Loucy (cell line): Measurements from ENCODE around the gene CFAP65.

Experiments used
- H2AFZ ChIP-seq: fragments of 200-600 bp; sonication (generic); 2 replicates; pipeline ENCODE4 v1.6.0; 2016; ENCODE audit warnings: antibody characterized with exemption, mild to moderate bottlenecking, low read length, moderate library complexity
- H3F3A ChIP-seq: fragments of 200-600 bp; 2 replicates; pipeline ENCODE4 v1.6.0; 2016; ENCODE audit warnings: antibody characterized with exemption, low read depth, mild to moderate bottlenecking
- H3K27me3 ChIP-seq: fragments of 200-600 bp; sonication (generic); 2 replicates; pipeline ENCODE4 v1.6.1; 2014; ENCODE audit warnings: low read length, mild to moderate bottlenecking; ENCODE audit not compliant: insufficient read depth, poor library complexity, severe bottlenecking
- H3K36me3 ChIP-seq: fragments of 200-600 bp; sonication (generic); 2 replicates; pipeline ENCODE4 v1.6.1; 2016; ENCODE audit warnings: low read length; ENCODE audit not compliant: insufficient read depth
- H3K4me1 ChIP-seq: fragments of 200-600 bp; sonication (generic); 2 replicates; pipeline ENCODE4 v1.5.1; 2014; ENCODE audit warnings: low read length, mild to moderate bottlenecking; ENCODE audit not compliant: insufficient read depth, poor library complexity, severe bottlenecking
- H3K4me2 ChIP-seq: fragments of 200-600 bp; sonication (generic); 2 replicates; pipeline ENCODE4 v1.6.0; 2014; ENCODE audit warnings: antibody characterized with exemption, low read length, low read depth, mild to moderate bottlenecking; ENCODE audit not compliant: poor library complexity, severe bottlenecking
- H3K4me3 ChIP-seq: fragments of 200-600 bp; sonication (generic); 2 replicates; pipeline ENCODE4 v1.5.1; 2014; ENCODE audit warnings: low read length, mild to moderate bottlenecking, mixed read lengths; ENCODE audit not compliant: poor library complexity, severe bottlenecking
- H3K79me2 ChIP-seq: fragments of 200-600 bp; sonication (generic); 2 replicates; pipeline ENCODE4 v1.6.1; 2014; ENCODE audit warnings: low read length; ENCODE audit not compliant: insufficient read depth
- H3K9ac ChIP-seq: fragments of 200-600 bp; sonication (generic); 2 replicates; pipeline ENCODE4 v1.6.0; 2014; ENCODE audit warnings: mild to moderate bottlenecking, low read depth, low read length, moderate library complexity; ENCODE audit not compliant: poor library complexity, severe bottlenecking
- H3K9me2 ChIP-seq: fragments of 200-600 bp; sonication (generic); replicated peaks from 2 replicates; pipeline ENCODE4 v1.6.1; 2016; ENCODE audit warnings: low read depth, low read length, mixed read lengths
- H3K9me3 ChIP-seq: fragments of 200-600 bp; sonication (generic); 2 replicates; pipeline ENCODE4 v1.6.1; 2014; ENCODE audit warnings: mild to moderate bottlenecking, antibody characterized with exemption, low read length, low read depth; ENCODE audit not compliant: insufficient read depth
- H4K20me1 ChIP-seq: fragments of 200-600 bp; sonication (generic); 2 replicates; pipeline ENCODE4 v1.6.0; 2014; ENCODE audit warnings: antibody characterized with exemption, low read length, mild to moderate bottlenecking; ENCODE audit not compliant: insufficient read depth, poor library complexity, severe bottlenecking
- EZH2phosphoT487 ChIP-seq: fragments of 200-600 bp; IDR thresholded peaks from 2 replicates; pipeline ENCODE4 v1.6.1; 2018; ENCODE audit warnings: antibody characterized with exemption, mild to moderate bottlenecking, moderate library complexity, borderline replicate concordance
- TF ChIP-seq, protein P1 (sequence below): fragments of 200-600 bp; sonication (generic); conservative IDR thresholded peaks from 2 replicates; pipeline ENCODE4 v1.5.1; 2014; ENCODE audit warnings: mild to moderate bottlenecking, antibody characterized with exemption, low read length

CFAP65 gene

DNA sequence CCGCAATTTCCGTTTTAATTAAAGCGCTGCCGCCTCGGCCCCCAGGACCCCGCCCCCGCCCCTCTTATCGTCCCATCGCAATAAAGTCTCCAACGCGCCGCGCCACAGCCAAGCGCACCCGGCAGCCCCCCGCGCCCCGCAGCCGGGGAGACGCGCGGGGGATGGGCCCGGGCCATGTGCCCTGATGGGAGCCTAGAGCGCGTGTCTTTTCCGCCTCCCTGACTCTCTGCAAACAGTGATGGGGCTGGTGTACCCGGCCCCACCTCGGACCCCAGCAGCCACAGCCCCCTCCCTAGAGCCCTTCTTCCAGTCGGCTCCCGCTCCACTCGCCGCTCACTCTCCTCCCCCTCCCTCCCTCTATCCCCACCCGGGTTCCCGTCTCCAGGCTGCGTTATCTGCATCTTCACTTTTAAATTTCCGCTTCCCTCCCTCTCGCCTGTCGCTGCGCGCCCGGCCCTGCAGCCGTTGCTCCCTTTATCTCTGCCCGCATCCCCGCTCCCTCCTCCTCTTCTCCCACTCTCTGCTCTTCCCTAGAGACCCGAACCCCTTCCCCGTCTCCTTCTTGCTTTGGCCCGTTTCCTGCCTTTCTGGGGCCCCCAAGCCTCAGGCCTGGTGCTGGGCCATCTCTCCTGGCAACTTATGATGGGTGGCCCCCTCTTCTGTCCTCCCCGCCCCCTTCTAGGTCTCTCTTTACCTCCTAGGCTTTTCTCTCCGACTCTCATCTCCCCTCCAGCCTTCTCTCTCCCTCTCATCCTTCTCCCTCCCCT is 55.8 kb downstream of the CFAP65 start:
- H3K4me3 ChIP-seq: peak overlapping the region; percentile 64
- H2AFZ ChIP-seq: no peak overlapping the region
- H3K36me3 ChIP-seq: no peaks in the 10 kb centered on the region
- no peaks in the 10 kb centered on the region for H3K79me2 ChIP-seq
- no peak overlapping the region for H3K9ac ChIP-seq
- no peaks in the 10 kb centered on the region for H3K9me2 ChIP-seq
- peaks cover 4% of the 10 kb centered on the region for H3K4me1 ChIP-seq
- H4K20me1 ChIP-seq: no peaks in the 10 kb centered on the region
- peak overlapping the region; percentile 73 for H3K4me2 ChIP-seq
- no peaks in the 10 kb centered on the region for H3K27me3 ChIP-seq
- H3K9me3 ChIP-seq: no peaks in the 10 kb centered on the region
- TF ChIP-seq EZH2phosphoT487: no peak
- TF ChIP-seq, protein P1, sequence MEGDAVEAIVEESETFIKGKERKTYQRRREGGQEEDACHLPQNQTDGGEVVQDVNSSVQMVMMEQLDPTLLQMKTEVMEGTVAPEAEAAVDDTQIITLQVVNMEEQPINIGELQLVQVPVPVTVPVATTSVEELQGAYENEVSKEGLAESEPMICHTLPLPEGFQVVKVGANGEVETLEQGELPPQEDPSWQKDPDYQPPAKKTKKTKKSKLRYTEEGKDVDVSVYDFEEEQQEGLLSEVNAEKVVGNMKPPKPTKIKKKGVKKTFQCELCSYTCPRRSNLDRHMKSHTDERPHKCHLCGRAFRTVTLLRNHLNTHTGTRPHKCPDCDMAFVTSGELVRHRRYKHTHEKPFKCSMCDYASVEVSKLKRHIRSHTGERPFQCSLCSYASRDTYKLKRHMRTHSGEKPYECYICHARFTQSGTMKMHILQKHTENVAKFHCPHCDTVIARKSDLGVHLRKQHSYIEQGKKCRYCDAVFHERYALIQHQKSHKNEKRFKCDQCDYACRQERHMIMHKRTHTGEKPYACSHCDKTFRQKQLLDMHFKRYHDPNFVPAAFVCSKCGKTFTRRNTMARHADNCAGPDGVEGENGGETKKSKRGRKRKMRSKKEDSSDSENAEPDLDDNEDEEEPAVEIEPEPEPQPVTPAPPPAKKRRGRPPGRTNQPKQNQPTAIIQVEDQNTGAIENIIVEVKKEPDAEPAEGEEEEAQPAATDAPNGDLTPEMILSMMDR: no peak
- no peaks in the 10 kb centered on the region for H3F3A ChIP-seq

DNA sequence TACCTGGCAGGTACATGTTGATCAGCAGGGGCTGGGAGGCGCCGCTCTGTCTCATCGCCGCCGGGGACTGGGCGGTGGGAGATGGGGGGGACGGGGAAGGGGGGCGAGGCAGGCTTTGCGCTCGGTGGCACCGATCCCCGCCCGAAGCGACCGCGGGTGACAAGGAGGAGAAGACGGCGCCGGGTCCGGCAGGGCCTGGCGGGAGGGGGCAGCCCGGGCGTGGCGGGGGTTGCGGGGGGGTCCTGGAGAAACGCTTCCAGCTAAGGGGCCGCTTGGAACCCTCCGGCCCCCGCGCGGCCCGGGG is 56.3 kb downstream of the CFAP65 start, which contains the start of gene FEV:
Gene FEV, minus strand, starts transcription at position 164 of the 304 bp plus-strand sequence. Its CDS starts 109 bp downstream, at position 55.
- Histone ChIP-seq H4K20me1 (no peaks in the 10 kb centered on the region), H3F3A (no peaks in the 10 kb centered on the region), H3K27me3 (no peaks in the 10 kb centered on the region), H3K4me3 (peak within 1 kb of the TSS; percentile 64), H2AFZ (no peak within 1 kb of the TSS), H3K79me2 (no peaks in the 10 kb centered on the region), H3K9me2 (no peaks in the 10 kb centered on the region), H3K4me1 (peaks cover 4% of the 10 kb centered on the region), H3K9ac (peak within 1 kb of the TSS; percentile 23), H3K4me2 (peak within 1 kb of the TSS; percentile 73), H3K9me3 (no peaks in the 10 kb centered on the region), H3K36me3 (no peaks in the 10 kb centered on the region)
- TF ChIP-seq EZH2phosphoT487: no peak
- TF ChIP-seq, protein P1: no peak

DNA sequence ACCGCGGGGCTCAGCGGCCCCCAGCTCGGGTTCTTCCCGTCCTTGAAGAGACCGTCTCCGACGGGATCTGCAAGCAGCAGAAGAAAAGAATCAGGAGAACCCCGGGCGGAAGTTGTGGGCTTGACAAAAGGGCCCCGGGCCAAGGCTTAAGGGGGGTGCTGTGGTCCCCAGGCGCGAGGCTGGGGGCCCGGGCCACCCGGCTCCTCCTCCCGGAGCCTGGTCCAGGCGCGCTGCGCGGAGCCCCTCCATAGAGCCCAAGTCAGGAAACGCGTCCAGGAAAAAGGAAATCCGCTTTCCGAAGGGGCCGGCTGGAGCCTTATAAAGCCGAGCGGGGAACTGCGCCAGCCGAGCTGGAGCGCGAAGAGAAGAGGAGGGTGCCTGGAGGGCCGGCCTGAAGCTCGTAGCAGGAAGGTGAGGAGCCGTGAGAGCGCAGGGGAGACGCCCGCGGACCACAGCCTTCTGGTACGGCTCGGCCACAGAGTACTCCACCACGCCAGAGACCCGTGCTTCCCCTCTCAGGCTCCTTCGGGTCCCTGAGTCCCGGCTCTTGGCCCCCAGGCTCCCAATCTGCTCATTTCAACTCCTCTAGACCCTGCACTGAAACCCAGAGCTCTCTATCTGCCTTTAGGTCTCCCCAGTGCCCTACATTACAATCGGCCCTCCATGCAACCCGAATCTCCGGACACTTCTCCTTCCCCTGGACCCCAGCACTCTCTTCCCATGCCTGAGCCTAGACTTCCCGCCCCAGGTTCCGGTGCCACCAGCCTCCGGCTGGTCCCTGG is 56.9 kb downstream of the CFAP65 start:
- TF ChIP-seq EZH2phosphoT487: no peak
- TF ChIP-seq, protein P1: no peak
- no peaks in the 10 kb centered on the region for H3K9me2 ChIP-seq
- H3K4me3 ChIP-seq: peak overlapping the region; percentile 64
- no peaks in the 10 kb centered on the region for H4K20me1 ChIP-seq
- peak overlapping the region; percentile 73 for H3K4me2 ChIP-seq
- no peaks in the 10 kb centered on the region for H3K79me2 ChIP-seq
- no peaks in the 10 kb centered on the region for H3K27me3 ChIP-seq
- H3K36me3 ChIP-seq: no peaks in the 10 kb centered on the region
- H3K9me3 ChIP-seq: no peaks in the 10 kb centered on the region
- peak overlapping the region; percentile 23 for H3K9ac ChIP-seq
- H2AFZ ChIP-seq: no peak overlapping the region
- H3K4me1 ChIP-seq: peaks cover 4% of the 10 kb centered on the region
- H3F3A ChIP-seq: no peaks in the 10 kb centered on the region
